Endothelial cell of umbilical vein (primary cell): ENCODE measurements around the gene SCYL1.

Experiments
- EZH2 ChIP-seq: IDR thresholded peaks from 2 replicates; pipeline ENCODE4 v1.6.1; 2012; ENCODE audit warnings: borderline replicate concordance, low read depth, mild to moderate bottlenecking, moderate library complexity, low read length, inconsistent platforms; ENCODE audit not compliant: severe bottlenecking
- FOS ChIP-seq: IDR thresholded peaks from 2 replicates; pipeline ENCODE4 v1.6.1; 2011; ENCODE audit warnings: mild to moderate bottlenecking, low read length, moderate library complexity, borderline replicate concordance; ENCODE audit not compliant: insufficient read depth
- JUN ChIP-seq: IDR thresholded peaks from 2 replicates; pipeline ENCODE4 v1.6.1; 2011; ENCODE audit warnings: borderline replicate concordance, low read depth; ENCODE audit not compliant: insufficient read length, insufficient read depth
- MAX ChIP-seq: IDR thresholded peaks from 2 replicates; pipeline ENCODE4 v1.6.1; 2011; ENCODE audit not compliant: insufficient read depth, insufficient read length
- MYC ChIP-seq: IDR thresholded peaks from one replicate; pipeline ENCODE4 v1.6.1; 2011; ENCODE audit warnings: mild to moderate bottlenecking, low read depth, low read length
- POLR2A ChIP-seq: IDR thresholded peaks from 2 replicates; pipeline ENCODE4 v1.6.1; 2012; ENCODE audit warnings: low read depth, mild to moderate bottlenecking, control low read depth, low read length
- POLR2AphosphoS5 ChIP-seq: IDR thresholded peaks from 2 replicates; pipeline ENCODE4 v1.6.1; 2012; ENCODE audit warnings: low read depth, mild to moderate bottlenecking, control low read depth, low read length, moderate library complexity; ENCODE audit not compliant: insufficient read depth
- TF ChIP-seq, protein P1 (sequence below), 2 donors: IDR thresholded peaks; 1 replicate in 1 of 2; 2 replicates in 1 of 2; pipeline ENCODE4 v1.5.1; 2011; ENCODE audit warnings: low read length in 2 of 2, mild to moderate bottlenecking in 2 of 2, moderate library complexity in 2 of 2, control low read depth in 1 of 2, inconsistent platforms in 1 of 2, low read depth in 1 of 2; ENCODE audit not compliant: insufficient read depth in 1 of 2; ENCODE audit errors: extremely low read depth in 1 of 2

DNA sequence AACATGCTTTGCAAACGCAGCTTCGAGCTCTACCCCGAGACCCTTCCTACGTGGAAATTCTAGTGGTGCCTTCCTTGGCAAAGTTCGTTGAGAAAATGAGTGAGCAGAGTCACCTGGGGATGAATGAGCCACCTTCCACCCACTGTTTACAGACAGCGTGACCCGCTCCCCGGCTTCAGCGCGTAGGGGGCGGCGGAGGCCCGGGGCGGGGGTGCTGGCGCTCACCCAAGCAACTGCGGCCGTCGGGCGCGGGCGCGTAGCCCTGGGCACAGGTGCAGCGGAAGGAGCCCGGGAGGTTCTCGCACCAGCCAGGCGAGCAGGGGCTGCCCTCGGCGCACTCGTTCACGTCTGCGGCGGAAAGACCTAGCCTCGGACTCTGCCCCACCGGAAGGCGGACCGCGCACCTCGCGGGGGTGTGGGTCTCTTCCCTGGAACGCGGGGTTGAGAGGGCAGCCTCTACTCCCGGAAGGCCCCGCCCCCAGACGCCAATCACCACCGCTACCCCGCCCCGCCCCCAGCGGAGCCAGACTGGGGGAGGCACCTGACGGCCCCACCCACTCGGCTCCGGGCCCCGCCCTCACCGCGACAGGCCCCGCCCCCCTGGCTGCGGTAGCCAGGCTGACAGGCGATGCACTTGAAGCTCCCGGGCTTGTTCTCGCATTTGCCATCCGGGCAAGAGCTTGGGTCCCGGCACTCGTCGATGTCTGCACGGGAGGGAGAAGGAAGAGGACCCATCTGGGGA is 21.5 kb downstream of the SCYL1 start:
- TF ChIP-seq POLR2AphosphoS5 (no peak), POLR2A (no peak), MAX (no peak), EZH2 (no peak), FOS (no peak), MYC (no peak), JUN (no peak)
- TF ChIP-seq, protein P1, sequence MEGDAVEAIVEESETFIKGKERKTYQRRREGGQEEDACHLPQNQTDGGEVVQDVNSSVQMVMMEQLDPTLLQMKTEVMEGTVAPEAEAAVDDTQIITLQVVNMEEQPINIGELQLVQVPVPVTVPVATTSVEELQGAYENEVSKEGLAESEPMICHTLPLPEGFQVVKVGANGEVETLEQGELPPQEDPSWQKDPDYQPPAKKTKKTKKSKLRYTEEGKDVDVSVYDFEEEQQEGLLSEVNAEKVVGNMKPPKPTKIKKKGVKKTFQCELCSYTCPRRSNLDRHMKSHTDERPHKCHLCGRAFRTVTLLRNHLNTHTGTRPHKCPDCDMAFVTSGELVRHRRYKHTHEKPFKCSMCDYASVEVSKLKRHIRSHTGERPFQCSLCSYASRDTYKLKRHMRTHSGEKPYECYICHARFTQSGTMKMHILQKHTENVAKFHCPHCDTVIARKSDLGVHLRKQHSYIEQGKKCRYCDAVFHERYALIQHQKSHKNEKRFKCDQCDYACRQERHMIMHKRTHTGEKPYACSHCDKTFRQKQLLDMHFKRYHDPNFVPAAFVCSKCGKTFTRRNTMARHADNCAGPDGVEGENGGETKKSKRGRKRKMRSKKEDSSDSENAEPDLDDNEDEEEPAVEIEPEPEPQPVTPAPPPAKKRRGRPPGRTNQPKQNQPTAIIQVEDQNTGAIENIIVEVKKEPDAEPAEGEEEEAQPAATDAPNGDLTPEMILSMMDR (IDR thresholded peaks at IDR 0.05; ENCODE audit: extremely low read depth in 1 of 2, insufficient read depth in 1 of 2, low read depth in 1 of 2, low read length in 2 of 2): no peak
